Measurements from ENCODE around the gene SCRN2.

GRCh38 chr17:47839071-47839470 lies 2.0 kb downstream of the SCRN2 start:
- TF ChIP-seq CTCF (IDR thresholded peaks at IDR 0.05) = no peak
- TF ChIP-seq POLR2A (IDR thresholded peaks at IDR 0.05) = no peak
